ENCODE data around the gene MYO9B. TPM values are rescaled to one million over a fixed set of nuclear protein-coding genes. Genes with fewer than 3 reads are reported as not detected.
A peak's percentile ranks its signal among the peaks of the same experiment; 100 is the strongest.

The MYO9B gene
- total RNA-seq, 1 donor from 2014 or later = 33.2 TPM

GRCh38 chr19:17259118-17259780 lies 183.7 kb downstream of the MYO9B start:
- DNase-seq (ENCODE audit: missing footprints) = no peak
- no peak for ATAC-seq
- intact Hi-C loops (cut with DNase I) = no loop called here

- intact Hi-C loops (cut with DNase I) = loop anchor here (1.0 to 2.0 kb wide), 2 partner anchors 13 to 21 kb away; partner anchors contain the start of gene ANKLE1
- ATAC-seq = no peak
- DNase-seq (ENCODE audit: missing footprints) = no peak
These were observed 184.4 kb downstream of the MYO9B start for GRCh38 chr19:17259934-17260333.

- DNase-seq (ENCODE audit: missing footprints) (peak; percentile 91), ATAC-seq (peak; percentile 89)
- intact Hi-C loops (cut with DNase I) = loop anchor here (1.0 to 2.0 kb wide), 2 partner anchors 14 to 20 kb away; partner anchors contain the start of gene ANKLE1
These were observed 185.3 kb downstream of the MYO9B start for GRCh38 chr19:17260842-17261325.

GRCh38 chr19:17262557-17262956 lies 187.0 kb downstream of the MYO9B start:
- ATAC-seq (no peak), DNase-seq (ENCODE audit: missing footprints) (no peak)
- intact Hi-C loops (cut with DNase I) = no loop called here

Other genes starting within 250 kb of the MYO9B start
- 27.8 TPM for gene SIN3B, start 246.4 kb upstream of the MYO9B start, total RNA-seq
- 0.27 TPM for gene F2RL3, start 186.8 kb upstream of the MYO9B start, total RNA-seq
- gene CPAMD8, start 49.0 kb upstream of the MYO9B start, total RNA-seq = 16.0 TPM
- 5.4 TPM for gene HAUS8, start 325 bp upstream of the MYO9B start, total RNA-seq
- gene USE1, start 139.6 kb downstream of the MYO9B start, total RNA-seq = 32.8 TPM
- 26.0 TPM for gene OCEL1, start 150.4 kb downstream of the MYO9B start, total RNA-seq
- gene NR2F6, start 170.1 kb downstream of the MYO9B start, total RNA-seq = 76.4 TPM
- 7.6 TPM for gene USHBP1, start 189.0 kb downstream of the MYO9B start, total RNA-seq
- 82.0 TPM for gene BABAM1, start 191.7 kb downstream of the MYO9B start, total RNA-seq
- 0.19 TPM for gene ANKLE1, start 206.1 kb downstream of the MYO9B start, total RNA-seq
- gene ABHD8, start 227.6 kb downstream of the MYO9B start, total RNA-seq = 13.8 TPM
- 200 TPM for gene MRPL34, start 230.1 kb downstream of the MYO9B start, total RNA-seq
- gene DDA1, start 233.8 kb downstream of the MYO9B start, total RNA-seq = 28.8 TPM

All from Right ventricle myocardium inferior (tissue), 1 donor.